Tibial nerve (tissue), 4 donors: Measurements from ENCODE around the gene GALNTL6.

Experiments
- EP300 ChIP-seq, 2 donors: sonication (generic); formaldehyde crosslinking; IDR thresholded peaks; one replicate each; pipeline ENCODE4 v1.6.1; 2017; ENCODE audit warnings: antibody characterized with exemption in 2 of 2, mild to moderate bottlenecking in 1 of 2
- POLR2A ChIP-seq, 2 donors: fragments of 450-650 bp; IDR thresholded peaks; one replicate each; pipeline ENCODE4 v1.6.1; 2017; ENCODE audit warnings: antibody characterized with exemption in 2 of 2, mild to moderate bottlenecking in 2 of 2, moderate library complexity in 2 of 2
- TF ChIP-seq, protein P1 (sequence below), 5 experiments: fragments of 200-600 bp in 3 of 5; fragments of 450-650 bp in 2 of 5; sonication (generic) in 3 of 5; IDR thresholded peaks; one replicate each; pipeline ENCODE4 v1.5.1; 2016 to 2019; ENCODE audit warnings: antibody characterized with exemption in 5 of 5, mild to moderate bottlenecking in 3 of 5, moderate library complexity in 2 of 5

DNA sequence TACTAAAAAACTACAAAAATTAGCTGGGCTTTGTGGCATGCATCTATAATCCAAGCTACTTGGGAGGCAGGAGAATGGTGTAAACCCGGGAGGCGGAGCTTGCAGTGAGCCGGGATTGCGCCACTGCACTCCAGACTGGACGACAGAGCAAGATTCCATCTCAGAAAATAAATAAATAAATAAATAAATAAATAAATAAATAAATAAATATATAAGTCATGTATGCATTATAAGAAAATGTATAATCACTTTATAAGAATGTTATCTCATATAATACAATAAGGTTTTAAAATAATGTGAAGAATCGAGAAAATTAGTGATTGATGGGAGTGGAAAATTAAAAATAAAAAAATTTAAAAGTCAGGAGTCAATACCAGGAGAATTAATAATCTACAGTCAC lies 127.5 kb downstream of the GALNTL6 start:
- TF ChIP-seq POLR2A (IDR thresholded peaks at IDR 0.05): no peak
- TF ChIP-seq, protein P1, sequence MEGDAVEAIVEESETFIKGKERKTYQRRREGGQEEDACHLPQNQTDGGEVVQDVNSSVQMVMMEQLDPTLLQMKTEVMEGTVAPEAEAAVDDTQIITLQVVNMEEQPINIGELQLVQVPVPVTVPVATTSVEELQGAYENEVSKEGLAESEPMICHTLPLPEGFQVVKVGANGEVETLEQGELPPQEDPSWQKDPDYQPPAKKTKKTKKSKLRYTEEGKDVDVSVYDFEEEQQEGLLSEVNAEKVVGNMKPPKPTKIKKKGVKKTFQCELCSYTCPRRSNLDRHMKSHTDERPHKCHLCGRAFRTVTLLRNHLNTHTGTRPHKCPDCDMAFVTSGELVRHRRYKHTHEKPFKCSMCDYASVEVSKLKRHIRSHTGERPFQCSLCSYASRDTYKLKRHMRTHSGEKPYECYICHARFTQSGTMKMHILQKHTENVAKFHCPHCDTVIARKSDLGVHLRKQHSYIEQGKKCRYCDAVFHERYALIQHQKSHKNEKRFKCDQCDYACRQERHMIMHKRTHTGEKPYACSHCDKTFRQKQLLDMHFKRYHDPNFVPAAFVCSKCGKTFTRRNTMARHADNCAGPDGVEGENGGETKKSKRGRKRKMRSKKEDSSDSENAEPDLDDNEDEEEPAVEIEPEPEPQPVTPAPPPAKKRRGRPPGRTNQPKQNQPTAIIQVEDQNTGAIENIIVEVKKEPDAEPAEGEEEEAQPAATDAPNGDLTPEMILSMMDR (IDR thresholded peaks at IDR 0.05): no peak
- TF ChIP-seq EP300 (IDR thresholded peaks at IDR 0.05): no peak
